NCI-H1436 treated with DMSO at 0.1 percent for 48 hours (cell line): ENCODE data around the gene FOXM1.

ENCODE experiments used
- DNase-seq: peaks from one replicate; lab custom pipeline; 2025; lab: John Stamatoyannopoulos, UW

FOXM1 gene

GRCh38 chr12:2877047-2877952 is at the start of gene FOXM1, which contains the start of gene RHNO1:
TSS of gene FOXM1 (minus strand) at chr12:2877174. CDS start at chr12:2874478, 2,696 bp downstream.
TSS of gene RHNO1 (plus strand) at chr12:2877223. CDS start at chr12:2885367, 8,144 bp downstream.
- DNase-seq, result peak; percentile 27

- no peak for DNase-seq
These were observed 48.5 kb upstream of the FOXM1 start for GRCh38 chr12:2925322-2925995.

GRCh38 chr12:2924019-2924418 is 47.0 kb upstream of the FOXM1 start:
- no peak for DNase-seq

- DNase-seq, result no peak
These were observed 46.1 kb upstream of the FOXM1 start for GRCh38 chr12:2923057-2923456.

GRCh38 chr12:2922329-2922728 is 45.4 kb upstream of the FOXM1 start:
- no peak for DNase-seq

- DNase-seq, result no peak
These were observed 42.3 kb upstream of the FOXM1 start for GRCh38 chr12:2919249-2919648.

- DNase-seq, result no peak
These were observed 35.2 kb upstream of the FOXM1 start for GRCh38 chr12:2912216-2912575.

- no peak for DNase-seq
These were observed 27.3 kb upstream of the FOXM1 start for GRCh38 chr12:2904260-2904659.

GRCh38 chr12:2902272-2902880 is 25.4 kb upstream of the FOXM1 start:
- DNase-seq, result no peak

GRCh38 chr12:2900642-2901041 is 23.7 kb upstream of the FOXM1 start:
- DNase-seq, result no peak

GRCh38 chr12:2897418-2897817 is 20.4 kb upstream of the FOXM1 start:
- no peak for DNase-seq

GRCh38 chr12:2895511-2895910 is 18.5 kb upstream of the FOXM1 start:
- DNase-seq, result no peak

GRCh38 chr12:2895051-2895451 is 18.1 kb upstream of the FOXM1 start:
- DNase-seq, result no peak

GRCh38 chr12:2893007-2893406 is 16.0 kb upstream of the FOXM1 start:
- DNase-seq, result no peak

- DNase-seq, result no peak
These were observed 15.3 kb upstream of the FOXM1 start for GRCh38 chr12:2892246-2892645.

- DNase-seq, result no peak
These were observed 14.5 kb upstream of the FOXM1 start for GRCh38 chr12:2891240-2892053.

- DNase-seq, result peak; percentile 83
These were observed 13.6 kb upstream of the FOXM1 start, which contains the start of gene TULP3 for GRCh38 chr12:2890388-2891239. TSS of gene TULP3 (plus strand) at chr12:2890891. CDS start at chr12:2890948, 57 bp downstream.

GRCh38 chr12:2890001-2890387 is 13.0 kb upstream of the FOXM1 start:
- no peak for DNase-seq

GRCh38 chr12:2886768-2887450 is 9.9 kb upstream of the FOXM1 start:
- no peak for DNase-seq

- no peak for DNase-seq
These were observed 7.8 kb upstream of the FOXM1 start for GRCh38 chr12:2884810-2885209.
